Dermis microvascular lymphatic vessel endothelial cell (primary cell): Measurements from ENCODE around the gene KRT82. TPM values are rescaled to one million over a fixed set of nuclear protein-coding genes. Genes with fewer than 3 reads are reported as not detected.

Source experiments
- DNase-seq, 2 donors: peaks; one replicate each; pipeline versions ENCODE4 v3.0.0 to v3.0.0-alpha.2; 2010; ENCODE audit warnings: low read depth in 2 of 2
- total RNA-seq: library from RNA; depleted of rRNA; stranded (reverse); fragments of >200 nt; gene quantifications from 2 replicates; pipeline ENCODE4 v1.2.1, GENCODE V29; 2014

KRT82 gene
- total RNA-seq, 1 donor from 2014 or later: not detected

GRCh38 chr12:52362118-52362726, 43.9 kb downstream of the KRT82 start:
- no peak for DNase-seq

GRCh38 chr12:52361553-52361952, 44.6 kb downstream of the KRT82 start:
- no peak for DNase-seq

GRCh38 chr12:52360663-52361271, 45.4 kb downstream of the KRT82 start:
- no peak for DNase-seq

GRCh38 chr12:52360106-52360662, 46.0 kb downstream of the KRT82 start:
- no peak for DNase-seq

GRCh38 chr12:52359621-52360061, 46.5 kb downstream of the KRT82 start:
- no peak for DNase-seq

- DNase-seq: no peak
Measured at GRCh38 chr12:52358575-52359350, 47.4 kb downstream of the KRT82 start.

DNA sequence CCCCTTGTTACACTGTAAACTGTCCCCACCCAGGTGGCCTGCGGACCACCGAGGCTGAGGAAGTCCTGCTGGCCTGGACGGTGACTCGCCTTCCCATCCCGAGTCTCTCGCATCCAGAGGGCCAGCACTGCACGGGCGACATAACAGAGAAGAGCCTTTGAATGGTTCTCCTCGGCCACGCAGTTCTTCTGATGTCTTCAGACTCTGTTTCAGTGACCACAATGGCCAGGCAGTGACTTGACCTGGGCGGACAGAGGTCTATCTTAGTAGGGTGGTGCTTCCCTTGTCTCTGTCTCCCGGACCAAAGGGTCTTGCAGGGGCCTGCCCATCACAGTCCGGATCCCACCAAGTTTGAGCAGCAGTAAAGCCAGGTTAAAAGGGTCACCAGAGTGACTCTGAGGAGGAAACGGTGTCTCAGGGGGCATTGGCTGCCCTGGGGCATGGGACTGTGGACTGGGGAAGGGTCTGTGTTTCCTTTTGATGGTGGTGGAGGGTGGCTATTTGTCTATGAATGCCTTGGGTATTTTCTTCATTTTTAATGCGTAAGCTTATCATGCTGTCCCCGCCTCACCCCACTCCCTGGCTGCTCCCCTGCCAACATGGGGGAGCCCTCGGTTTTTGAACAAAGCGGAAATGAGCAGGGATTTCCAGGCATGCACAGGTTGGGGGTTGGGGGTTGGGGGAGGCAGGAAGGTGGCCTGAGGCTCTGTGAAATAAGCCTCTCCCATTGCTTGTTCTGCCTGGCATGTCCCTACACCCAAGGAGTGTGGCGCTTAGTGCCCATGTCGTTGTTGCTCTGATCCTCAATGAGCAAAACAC, 49.2 kb downstream of the KRT82 start:
- no peak for DNase-seq

DNA sequence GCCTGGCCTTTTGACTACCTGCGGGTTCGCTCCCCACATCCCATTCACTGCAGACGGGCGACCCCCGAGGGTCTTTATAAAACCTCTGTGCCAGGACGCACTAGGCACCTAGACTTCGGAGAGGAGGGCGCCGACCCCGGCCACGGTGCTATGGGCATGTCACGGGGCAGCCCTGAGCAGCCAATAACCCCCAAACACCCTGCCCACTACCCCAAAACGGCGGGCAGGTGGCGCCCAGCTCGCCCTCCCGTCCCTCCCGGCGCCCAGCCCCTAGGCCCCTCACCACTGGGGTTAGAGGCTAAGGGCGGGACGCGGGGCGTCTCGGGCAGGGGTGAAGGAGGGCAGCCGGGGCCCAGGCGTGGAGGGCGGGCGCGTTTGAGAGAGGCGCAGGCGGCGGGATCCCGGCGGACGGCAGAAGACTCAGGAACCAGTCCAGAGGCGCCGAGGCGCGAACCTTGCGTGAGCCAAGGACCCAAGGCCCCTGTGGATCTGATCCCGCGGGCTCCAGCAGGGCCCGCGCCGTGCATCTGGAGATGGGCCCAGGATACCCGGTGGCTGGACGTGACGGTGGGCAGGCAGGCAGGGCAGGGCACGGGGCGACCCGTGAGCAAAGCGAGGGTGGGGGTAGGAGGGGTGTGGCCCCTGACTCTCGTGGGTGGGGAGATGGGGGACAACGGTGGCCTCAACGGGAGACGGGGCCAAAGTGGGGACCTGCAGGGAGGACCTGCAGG, 49.9 kb downstream of the KRT82 start:
- no peak for DNase-seq

GRCh38 chr12:52355176-52355575, 51.0 kb downstream of the KRT82 start:
- no peak for DNase-seq

DNA sequence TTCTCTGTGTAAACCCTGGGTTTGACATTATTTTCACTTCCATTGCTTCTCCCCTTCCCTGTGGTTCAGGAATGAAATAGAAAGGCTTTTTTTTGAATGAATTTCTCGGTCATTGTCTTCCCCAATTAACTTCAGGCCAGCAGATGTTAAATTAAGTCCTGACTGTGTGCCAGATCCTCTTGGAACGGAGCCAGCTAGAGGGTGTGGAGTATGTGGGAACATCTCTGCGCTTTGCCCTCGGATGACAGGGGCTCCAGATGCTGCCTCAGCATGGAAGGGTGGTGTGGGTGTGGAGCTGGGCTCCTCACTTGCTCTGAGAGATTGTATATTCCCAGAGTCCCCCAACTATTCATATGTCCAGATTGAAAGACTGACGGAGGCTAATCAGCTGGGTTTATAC, 51.9 kb downstream of the KRT82 start:
- DNase-seq: no peak

DNA sequence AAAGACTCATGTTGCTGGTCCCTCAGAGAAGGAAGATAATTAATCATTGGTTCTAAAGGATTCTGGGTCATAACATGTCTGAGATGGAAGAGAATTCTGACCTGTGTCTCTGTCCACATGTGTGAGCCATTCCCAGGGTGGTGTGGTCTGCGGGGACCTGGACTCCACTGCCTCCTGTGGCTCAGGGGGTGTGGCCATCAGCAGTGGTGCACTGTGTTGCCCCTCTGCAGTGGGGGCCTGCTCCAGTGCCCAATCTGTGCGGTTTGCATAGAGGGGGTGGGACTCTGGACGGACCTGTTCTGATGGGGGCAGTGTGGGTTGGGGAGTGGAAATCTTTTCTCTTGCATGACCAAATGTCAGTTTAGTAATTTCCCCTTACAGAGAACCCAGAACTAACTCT, 52.4 kb downstream of the KRT82 start:
- DNase-seq: no peak

- DNase-seq: no peak
Measured at GRCh38 chr12:52352951-52353350, 53.2 kb downstream of the KRT82 start.

GRCh38 chr12:52351196-52352059, 54.7 kb downstream of the KRT82 start:
- no peak for DNase-seq

DNA sequence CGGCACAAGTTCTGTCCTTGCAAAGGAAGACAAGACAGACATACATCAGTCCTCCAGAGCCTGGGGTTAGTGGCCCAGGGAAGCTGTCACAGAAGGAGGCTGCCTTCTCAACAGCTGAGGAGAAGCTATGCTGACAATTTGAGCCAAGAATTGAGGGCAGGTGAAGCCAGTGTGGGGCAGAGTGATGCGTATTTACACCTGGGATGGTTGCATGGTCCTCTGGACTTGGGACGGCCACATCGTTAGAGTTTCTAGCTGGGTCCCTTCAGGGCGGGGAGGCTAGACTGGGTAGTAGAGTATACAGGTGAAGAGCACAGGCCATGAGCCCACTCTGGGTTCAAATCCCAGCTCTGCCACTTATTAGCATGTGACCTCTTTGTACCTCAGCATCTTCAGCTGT, 55.3 kb downstream of the KRT82 start:
- DNase-seq: no peak

- no peak for DNase-seq
Measured at GRCh38 chr12:52350021-52350620, 56.0 kb downstream of the KRT82 start.

DNA sequence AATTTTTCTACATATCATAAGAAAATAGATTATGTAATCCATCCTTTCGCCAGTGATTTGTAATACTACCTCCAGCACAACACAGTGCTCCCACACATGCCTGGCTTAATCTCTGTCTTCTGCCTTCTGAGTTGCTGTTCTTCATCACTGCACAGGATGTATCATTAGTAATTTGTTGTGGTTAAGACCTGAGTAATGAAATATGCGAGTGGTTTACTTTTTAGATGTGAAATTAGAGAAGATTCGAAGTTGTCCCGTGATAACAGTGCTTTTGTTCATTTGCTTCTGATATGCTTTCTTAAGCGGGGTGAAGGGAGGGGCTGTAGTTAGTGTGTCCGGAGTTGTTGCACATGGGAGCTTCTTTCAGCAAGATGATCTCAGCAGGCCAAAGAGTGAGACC, 56.9 kb downstream of the KRT82 start:
- no peak for DNase-seq

DNA sequence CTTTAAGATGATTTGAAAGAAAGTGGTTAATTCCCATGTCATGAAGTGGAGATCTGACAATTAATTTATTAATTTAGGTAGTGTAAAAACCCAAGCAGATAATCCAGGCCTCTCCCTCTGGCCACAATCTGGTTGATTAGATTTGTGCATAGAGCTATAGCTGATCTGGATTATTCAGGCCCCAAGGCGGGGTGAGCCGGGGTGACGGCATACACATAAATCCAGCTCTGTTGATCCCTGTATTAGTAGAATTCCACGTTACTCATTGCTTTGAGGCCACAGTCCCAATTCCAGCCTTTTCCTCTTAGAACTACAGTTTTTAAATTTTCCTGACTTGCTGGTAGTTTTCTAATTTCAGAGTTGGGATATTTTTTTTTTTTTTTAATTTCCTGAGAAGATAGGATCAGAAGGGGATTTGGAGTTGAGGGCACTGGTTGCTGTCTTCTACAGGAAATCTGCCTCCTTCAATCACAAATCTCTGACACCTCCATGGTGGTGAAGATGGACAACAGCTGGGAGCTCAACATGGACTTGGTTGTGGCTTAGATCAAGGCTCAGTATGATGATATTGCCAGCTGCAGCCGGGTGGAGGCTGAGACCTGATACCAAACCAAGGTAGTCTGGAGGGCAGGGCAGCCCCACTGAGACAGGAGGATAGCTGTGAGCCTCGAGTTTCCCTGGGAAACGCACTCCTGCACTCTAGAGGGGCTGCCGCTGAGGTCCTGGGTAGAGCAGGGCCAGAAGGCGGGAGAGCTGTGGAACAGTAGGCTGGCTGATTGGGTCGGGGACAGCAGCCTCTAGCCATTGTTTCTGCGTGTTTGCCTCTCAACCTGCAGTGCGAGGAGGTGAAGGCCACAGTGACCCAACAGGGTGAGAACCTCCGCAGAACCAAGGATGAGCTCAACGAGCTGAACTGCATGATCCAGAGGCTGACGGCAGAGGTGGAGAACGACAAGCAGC, 58.3 kb downstream of the KRT82 start:
- no peak for DNase-seq

- no peak for DNase-seq
Measured at GRCh38 chr12:52347016-52347415, 59.1 kb downstream of the KRT82 start.
